ENCODE results near the gene FXYD5.

DNA sequence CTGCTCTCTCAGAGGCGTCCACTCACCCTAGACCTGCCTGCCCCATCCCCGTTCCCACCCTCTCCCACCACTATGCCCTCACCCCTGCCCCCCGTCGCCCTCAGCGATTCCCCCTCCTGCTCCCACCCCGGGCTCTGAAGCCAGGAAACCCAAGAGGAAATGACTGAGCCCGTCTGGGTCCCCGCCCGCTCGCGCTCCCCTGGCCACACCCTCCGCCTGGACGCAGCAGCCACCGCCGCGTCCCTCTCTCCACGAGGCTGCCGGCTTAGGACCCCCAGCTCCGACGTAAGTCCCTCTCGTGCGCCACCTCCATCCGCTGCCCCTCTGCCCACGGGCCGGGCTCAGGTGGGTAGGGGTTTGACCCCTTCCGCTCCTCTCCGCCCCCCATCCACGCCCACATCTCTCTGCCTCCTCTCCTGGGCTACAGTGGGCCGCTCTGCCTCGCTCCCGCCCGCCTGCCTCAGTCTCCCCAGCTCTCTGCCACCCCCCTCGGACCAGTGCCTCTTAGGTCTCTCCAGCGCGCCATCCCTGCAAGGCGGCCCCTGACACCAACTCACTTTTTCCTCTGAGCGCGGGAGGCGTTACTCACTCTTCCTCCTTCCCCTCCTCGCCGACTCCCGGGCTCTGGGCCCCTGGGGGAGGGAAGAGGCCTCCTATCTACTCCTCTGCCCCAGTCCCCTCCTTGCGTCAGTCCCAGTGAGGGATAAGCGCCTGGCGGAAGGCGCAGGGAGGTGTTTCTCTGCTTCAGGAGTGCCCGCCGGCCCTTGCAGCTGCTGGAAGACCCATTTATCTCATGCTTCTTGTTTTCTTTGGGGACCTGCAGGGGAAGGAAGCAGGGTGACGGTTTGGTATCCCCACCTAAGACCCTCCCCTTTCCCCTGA is at the start of gene FXYD5:
- TF ChIP-seq CTCF (IDR thresholded peaks at IDR 0.05) = peak in 1 of 3 experiments; percentile 23
- peak in 1 of 2 donors; percentile 93 for TF ChIP-seq POLR2AphosphoS5 (IDR thresholded peaks at IDR 0.05; ENCODE audit: insufficient read depth in 1 of 2, low read depth in 1 of 2)
